Measurements from ENCODE around the gene THAP8. TPM values are rescaled to one million over a fixed set of nuclear protein-coding genes. Genes with fewer than 3 reads are reported as not detected.

THAP8 gene
- total RNA-seq, 6 experiments from 2014 or later, result 5.2 to 6.4 (median 5.5) TPM

DNA sequence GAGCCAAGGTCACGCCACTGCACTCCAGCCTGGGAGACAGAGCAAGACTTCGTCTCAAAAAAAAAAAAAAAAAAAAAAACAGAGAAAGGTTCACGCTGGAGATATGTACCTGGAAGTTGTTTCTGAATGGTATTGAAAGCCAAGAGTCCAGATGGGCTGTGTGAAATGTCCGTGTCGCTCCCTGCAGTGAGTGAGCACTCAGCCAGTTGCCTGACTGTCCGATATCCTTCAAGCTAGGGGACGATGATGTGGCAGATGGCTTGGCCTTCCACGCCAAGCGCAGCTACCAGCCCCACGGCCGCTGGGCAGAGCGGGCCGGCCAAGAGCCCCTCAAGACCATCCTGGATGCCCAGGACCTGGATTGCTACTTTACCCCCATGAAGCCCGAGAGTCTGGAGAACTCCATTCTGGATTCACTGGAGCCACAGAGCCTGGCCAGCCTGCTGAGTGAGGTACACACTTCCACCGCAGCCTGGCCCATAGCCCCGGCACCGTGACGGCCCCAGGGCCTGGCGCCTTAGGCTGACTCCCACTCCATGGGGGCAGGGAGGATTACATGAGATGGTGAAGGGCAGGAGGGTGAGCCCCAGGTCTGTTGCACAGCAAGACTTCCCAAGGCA is 45.2 kb upstream of the THAP8 start:
- TF ChIP-seq, protein P1, sequence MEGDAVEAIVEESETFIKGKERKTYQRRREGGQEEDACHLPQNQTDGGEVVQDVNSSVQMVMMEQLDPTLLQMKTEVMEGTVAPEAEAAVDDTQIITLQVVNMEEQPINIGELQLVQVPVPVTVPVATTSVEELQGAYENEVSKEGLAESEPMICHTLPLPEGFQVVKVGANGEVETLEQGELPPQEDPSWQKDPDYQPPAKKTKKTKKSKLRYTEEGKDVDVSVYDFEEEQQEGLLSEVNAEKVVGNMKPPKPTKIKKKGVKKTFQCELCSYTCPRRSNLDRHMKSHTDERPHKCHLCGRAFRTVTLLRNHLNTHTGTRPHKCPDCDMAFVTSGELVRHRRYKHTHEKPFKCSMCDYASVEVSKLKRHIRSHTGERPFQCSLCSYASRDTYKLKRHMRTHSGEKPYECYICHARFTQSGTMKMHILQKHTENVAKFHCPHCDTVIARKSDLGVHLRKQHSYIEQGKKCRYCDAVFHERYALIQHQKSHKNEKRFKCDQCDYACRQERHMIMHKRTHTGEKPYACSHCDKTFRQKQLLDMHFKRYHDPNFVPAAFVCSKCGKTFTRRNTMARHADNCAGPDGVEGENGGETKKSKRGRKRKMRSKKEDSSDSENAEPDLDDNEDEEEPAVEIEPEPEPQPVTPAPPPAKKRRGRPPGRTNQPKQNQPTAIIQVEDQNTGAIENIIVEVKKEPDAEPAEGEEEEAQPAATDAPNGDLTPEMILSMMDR (IDR thresholded peaks at IDR 0.05), result no peak
- peaks cover 5% of the 10 kb centered on the region; the same call in 1 of the 2 replicates for H3K4me1 Mint-ChIP-seq (ENCODE audit: low read depth)
- no peaks in the 10 kb centered on the region for H3K9me3 Mint-ChIP-seq
- no peak overlapping the region for H3K4me3 Mint-ChIP-seq
- H3K36me3 Mint-ChIP-seq (ENCODE audit: low read depth), result peaks cover 8% of the 10 kb centered on the region; the same call in 1 of the 2 replicates
- no peak for DNase-seq
- H3K27me3 Mint-ChIP-seq (ENCODE audit: insufficient read depth), result no peaks in the 10 kb centered on the region
- H3K27ac Mint-ChIP-seq, result no peak overlapping the region

DNA sequence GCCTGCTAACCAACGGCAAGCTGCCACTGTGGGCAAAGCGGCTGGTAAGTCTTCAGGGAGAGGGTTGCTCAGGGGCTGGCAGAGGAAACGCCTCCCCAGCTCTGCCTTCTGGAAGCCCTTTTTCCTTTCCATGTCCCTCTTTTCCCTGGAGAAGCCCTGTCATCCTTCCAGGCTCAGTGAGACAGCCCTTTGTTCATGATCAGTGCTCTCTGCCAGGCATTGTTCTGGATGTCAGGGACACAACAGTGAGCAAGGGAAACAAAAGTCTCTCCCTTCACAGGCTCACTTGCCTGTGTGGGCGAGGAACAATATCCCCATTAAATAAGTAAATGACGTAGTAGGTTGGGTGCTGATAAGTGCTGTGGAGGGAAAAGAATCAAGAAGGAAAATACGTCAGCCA is 43.0 kb upstream of the THAP8 start:
- H3K9me3 Mint-ChIP-seq, result no peaks in the 10 kb centered on the region
- DNase-seq, result no peak
- TF ChIP-seq, protein P1 (IDR thresholded peaks at IDR 0.05), result no peak
- peaks cover 17% of the 10 kb centered on the region for H3K36me3 Mint-ChIP-seq (ENCODE audit: low read depth)
- H3K4me1 Mint-ChIP-seq (ENCODE audit: low read depth), result no peaks in the 10 kb centered on the region
- H3K27me3 Mint-ChIP-seq (ENCODE audit: insufficient read depth), result no peaks in the 10 kb centered on the region; the same call in 1 of the 2 replicates
- H3K4me3 Mint-ChIP-seq, result no peak overlapping the region
- H3K27ac Mint-ChIP-seq, result no peak overlapping the region

DNA sequence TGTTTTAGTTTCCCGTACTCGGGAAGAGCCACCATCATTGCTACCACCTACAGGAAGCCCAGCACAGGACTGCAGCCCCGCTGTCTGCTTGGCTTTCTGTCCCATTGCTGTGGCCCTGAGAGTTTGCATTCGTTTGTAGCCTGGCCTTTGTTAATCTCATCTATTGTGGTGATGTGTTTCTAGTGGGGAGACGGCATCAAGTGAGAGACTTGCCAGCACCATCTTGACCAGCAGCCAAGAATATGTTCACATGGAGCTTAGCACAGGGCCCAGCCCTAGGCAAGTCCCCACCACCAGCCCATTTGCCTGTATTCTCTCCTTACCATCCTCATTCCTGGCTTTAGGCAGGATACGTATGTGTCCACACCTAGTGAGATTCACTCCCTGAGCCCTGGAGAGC is 39.6 kb upstream of the THAP8 start:
- H3K27me3 Mint-ChIP-seq (ENCODE audit: insufficient read depth), result no peaks in the 10 kb centered on the region; the same call in 1 of the 2 replicates
- H3K4me3 Mint-ChIP-seq, result no peak overlapping the region
- H3K27ac Mint-ChIP-seq, result no peak overlapping the region
- no peaks in the 10 kb centered on the region for H3K4me1 Mint-ChIP-seq (ENCODE audit: low read depth)
- H3K9me3 Mint-ChIP-seq, result no peaks in the 10 kb centered on the region
- no peak for DNase-seq
- peaks cover 25% of the 10 kb centered on the region for H3K36me3 Mint-ChIP-seq (ENCODE audit: low read depth)
- TF ChIP-seq, protein P1 (IDR thresholded peaks at IDR 0.05), result no peak

DNA sequence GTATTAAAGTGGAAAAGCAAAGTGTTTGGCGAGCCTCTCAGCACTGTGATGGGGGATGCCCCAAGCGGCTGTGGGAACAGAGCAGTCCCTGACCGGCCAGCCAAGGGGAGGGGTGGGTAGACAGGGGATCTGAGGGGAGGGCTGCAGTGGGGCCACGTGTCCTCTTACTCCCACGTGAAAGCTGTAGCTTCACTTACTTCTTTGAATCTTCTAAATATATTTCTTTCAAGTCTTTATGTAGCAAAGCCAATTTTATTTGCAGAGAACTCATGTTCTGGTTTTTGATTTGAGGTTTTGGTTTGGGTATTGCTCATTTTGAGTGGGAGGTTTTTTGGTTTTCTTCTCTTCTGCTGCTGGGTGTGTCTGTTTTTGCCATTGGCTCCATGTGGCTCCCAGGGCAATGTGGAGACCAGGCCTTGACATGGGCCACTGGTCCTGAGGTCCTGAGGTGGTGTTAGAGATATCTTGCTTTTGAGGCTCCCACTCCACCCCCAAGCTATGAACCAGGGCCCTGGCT is 39.1 kb upstream of the THAP8 start:
- DNase-seq, result no peak
- Mint-ChIP-seq H3K9me3 (no peaks in the 10 kb centered on the region), H3K4me3 (no peak overlapping the region), H3K4me1 (ENCODE audit: low read depth) (no peaks in the 10 kb centered on the region), H3K27ac (no peak overlapping the region), H3K27me3 (ENCODE audit: insufficient read depth) (no peaks in the 10 kb centered on the region; the same call in none of the 2 replicates), H3K36me3 (ENCODE audit: low read depth) (peaks cover 28% of the 10 kb centered on the region)
- TF ChIP-seq, protein P1 (IDR thresholded peaks at IDR 0.05), result no peak

DNA sequence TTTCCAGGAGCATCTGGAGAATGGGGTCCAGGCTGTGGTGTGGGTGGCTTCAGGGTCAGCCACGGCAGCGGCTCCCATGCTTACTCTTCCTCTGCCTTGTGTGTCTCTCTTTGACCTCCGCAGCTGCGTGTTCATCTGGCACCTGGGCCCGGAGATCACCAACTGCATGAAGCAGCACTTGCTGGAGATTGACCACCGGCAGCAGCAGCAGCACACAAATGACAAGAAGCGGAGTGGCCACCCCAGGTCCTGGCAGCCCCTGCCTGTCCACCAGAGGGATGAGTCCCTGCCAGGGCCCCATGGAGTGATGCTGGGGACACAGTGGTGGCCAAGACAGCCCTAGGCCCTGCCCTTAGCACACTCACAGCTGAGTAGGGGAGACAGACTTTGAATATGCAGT is 38.5 kb upstream of the THAP8 start:
- Mint-ChIP-seq H3K27me3 (ENCODE audit: insufficient read depth) (no peaks in the 10 kb centered on the region; the same call in none of the 2 replicates), H3K27ac (no peak overlapping the region), H3K9me3 (no peaks in the 10 kb centered on the region), H3K4me3 (no peak overlapping the region), H3K36me3 (ENCODE audit: low read depth) (peaks cover 28% of the 10 kb centered on the region), H3K4me1 (ENCODE audit: low read depth) (no peaks in the 10 kb centered on the region)
- DNase-seq, result no peak
- TF ChIP-seq, protein P1 (IDR thresholded peaks at IDR 0.05), result no peak

All from HFFc6 (cell line).